Measurements from ENCODE around the gene EIF4G3.

GRCh38 chr1:21068937-21069336 lies 107.8 kb downstream of the EIF4G3 start:
- TF ChIP-seq TAF1 (IDR thresholded peaks at IDR 0.05; ENCODE audit: low read depth) (no peak), TCF12 (IDR thresholded peaks at IDR 0.05; ENCODE audit: low read depth) (no peak)
